Heart left ventricle (tissue), 13 donors: ENCODE results near the gene GDPD4.

Experiments used
- CTCF ChIP-seq, 12 donors: fragments of 200-600 bp; sonication (generic) in 4 of 12; IDR thresholded peaks; one replicate each; pipeline versions ENCODE4 v1.5.0 to v1.8.0; 2018 to 2022; ENCODE audit warnings: antibody characterized with exemption in 12 of 12, mild to moderate bottlenecking in 5 of 12
- POLR2A ChIP-seq, 2 donors: fragments of 450-650 bp; IDR thresholded peaks; one replicate each; pipeline ENCODE4 v1.6.1; 2017; ENCODE audit warnings: antibody characterized with exemption in 2 of 2, mild to moderate bottlenecking in 2 of 2, moderate library complexity in 2 of 2
- donor health status: ischemic (EF 13 %, LVEDD 7.1; RV severe dilation, severe dysfunction).
- donor health status: DM: no; HTN: yes; CAD: no.
- donor health status: DM: no; HTN: no; CAD: no.
- donor health status: ischemic (EF 25% LVEDD 6.9; RV normal size, moderate dysfunction).
- donor health status: ischemic (EF 25% LVEDD 5.7; RV mildly dilated, moderate dysfunction).
- donor health status: ischemic (EF 35%, LVEDD 5.7; RV mildly dilated, moderate dysfunction).
- donor health status: nonischemic (EF 11% LVEDD 7.7; RV severe dilation, severe dysfunction).
- donor health status: DM: yes; HTN: yes; CAD: no.
- donor health status: PGD.
- donor health status: ischemic (EF 29% LVEDD 5.4; RV normal size, mild dysfunction).
- donor health status: nonischemic (EF 23%, LVEDD 6.1; RV moderate dilation, normal function).

GRCh38 chr11:77267962-77268361, 33.5 kb downstream of the GDPD4 start:
- no peak for TF ChIP-seq CTCF (IDR thresholded peaks at IDR 0.05)
- no peak for TF ChIP-seq POLR2A (IDR thresholded peaks at IDR 0.05)
